H1 (cell line): ENCODE data around the gene RBFA. TPM values are rescaled to one million over a fixed set of nuclear protein-coding genes. Genes with fewer than 3 reads are reported as not detected.

ENCODE experiments used
- HDAC2 ChIP-seq, 2 experiments: fragments of 300-600 bp in 1 of 2; sonication (generic) in 1 of 2; IDR thresholded peaks; 2 replicates each; pipeline ENCODE4 v1.6.1; 2011 to 2012; ENCODE audit warnings: low read depth in 2 of 2, low read length in 2 of 2, mild to moderate bottlenecking in 2 of 2, moderate library complexity in 2 of 2, borderline replicate concordance in 1 of 2, inconsistent platforms in 1 of 2
- NANOG ChIP-seq: IDR thresholded peaks from 2 replicates; pipeline ENCODE4 v1.6.1; 2011; ENCODE audit warnings: low read length, low read depth, mild to moderate bottlenecking, inconsistent platforms; ENCODE audit not compliant: insufficient read depth, poor library complexity, severe bottlenecking
- TCF12 ChIP-seq: IDR thresholded peaks from 2 replicates; pipeline ENCODE4 v1.6.1; 2011; ENCODE audit warnings: low read depth, mild to moderate bottlenecking, low read length
- polyA plus RNA-seq, 7 experiments: library from polyadenylated mRNA; depleted of rRNA in 3 of 7; stranded (reverse) in 5 of 7; unstranded in 2 of 7; fragments of >200 nt in 5 of 7; fragments of 200-250 nt in 2 of 7; gene quantifications; 1 replicate in 5 of 7; 2 replicates in 1 of 7; 4 replicates in 1 of 7; pipeline versions ENCODE4 v1.2.1 to v1.2.3, GENCODE V29; 2011 to 2013; ENCODE audit warnings: missing spikeins in 2 of 7, mixed read lengths in 2 of 7
- total RNA-seq: library from RNA; stranded (reverse); fragmentation: NEBNext Ultra II Directional; extraction: Animal tissue kit (Norgen Biotek cat#: 25700); gene quantifications from 2 replicates; pipeline ENCODE4 v1.2.1, GENCODE V29; 2021

Gene RBFA
- total and polyA plus RNA-seq, 2 of the 8 experiments (the other 6 are each of a cell fraction or from before 2014, with no cell fraction given) = 19.2 to 29.5 TPM

DNA sequence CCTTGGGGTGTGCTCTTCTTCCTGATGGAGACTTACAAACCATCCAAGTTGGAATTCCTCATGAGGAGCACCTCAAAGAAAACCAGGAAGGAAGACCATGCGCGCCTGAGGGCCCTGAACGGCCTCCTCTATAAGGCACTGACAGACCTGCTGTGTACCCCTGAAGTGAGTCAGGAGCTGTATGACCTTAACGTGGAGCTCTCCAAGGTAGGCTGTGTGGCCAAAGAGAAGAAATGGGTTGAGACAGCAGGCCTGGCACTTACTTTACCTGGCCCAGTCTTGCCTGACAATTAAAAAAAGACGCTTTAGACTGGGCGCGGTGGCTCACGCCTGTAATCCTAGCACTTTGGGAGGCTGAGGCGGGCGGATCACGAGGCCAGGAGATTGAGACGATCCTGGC, 3.1 kb downstream of the RBFA start (continued):
- no peak for TF ChIP-seq HDAC2 (IDR thresholded peaks at IDR 0.05; ENCODE audit: borderline replicate concordance in 1 of 2, low read depth in 2 of 2, low read length in 2 of 2)
- TF ChIP-seq TCF12 = no peak
- no peak for TF ChIP-seq NANOG
